ENCODE measurements around the gene WASF3.

Gene WASF3

GRCh38 chr13:26658448-26659385 lies 101.2 kb downstream of the WASF3 start:
- H4K20me1 ChIP-seq (ENCODE audit: insufficient read depth, low read length), result no peaks in the 10 kb centered on the region
- H2AFZ ChIP-seq (ENCODE audit: low read depth, low read length), result no peak overlapping the region
- H3K4me3 ChIP-seq (ENCODE audit: low read length), result no peak overlapping the region
- H3K27ac ChIP-seq (ENCODE audit: low read length), result no peak overlapping the region
- H3K9ac ChIP-seq (ENCODE audit: low read length), result no peak overlapping the region
- no peaks in the 10 kb centered on the region for H3K9me3 ChIP-seq (ENCODE audit: insufficient read depth, low read length)
- H3K36me3 ChIP-seq (replicated peaks; ENCODE audit: low read depth, low read length), result no peaks in the 10 kb centered on the region
- peaks cover 29% of the 10 kb centered on the region; the same call in 1 of the 2 replicates for H3K27me3 ChIP-seq (ENCODE audit: low read depth, low read length)
- no peak for TF ChIP-seq EZH2phosphoT487 (IDR thresholded peaks at IDR 0.05; ENCODE audit: low read depth)
- no peak for TF ChIP-seq CTCF (IDR thresholded peaks at IDR 0.05; ENCODE audit: low read depth, low read length)
- peaks cover 6% of the 10 kb centered on the region; the same call in 1 of the 2 replicates for H3K4me1 ChIP-seq (ENCODE audit: low read length)
- H3K4me2 ChIP-seq (ENCODE audit: low read length), result no peak overlapping the region
- no peaks in the 10 kb centered on the region for H3K79me2 ChIP-seq (ENCODE audit: low read length)

- H3K9ac ChIP-seq (ENCODE audit: low read length), result no peak overlapping the region
- H3K4me3 ChIP-seq (ENCODE audit: low read length), result no peak overlapping the region
- TF ChIP-seq CTCF (IDR thresholded peaks at IDR 0.05; ENCODE audit: low read depth, low read length) (no peak), EZH2phosphoT487 (IDR thresholded peaks at IDR 0.05; ENCODE audit: low read depth) (no peak)
- no peaks in the 10 kb centered on the region for H3K9me3 ChIP-seq (ENCODE audit: insufficient read depth, low read length)
- H3K4me2 ChIP-seq (ENCODE audit: low read length), result no peak overlapping the region
- H3K4me1 ChIP-seq (ENCODE audit: low read length), result peaks cover 6% of the 10 kb centered on the region; the same call in 1 of the 2 replicates
- H3K27ac ChIP-seq (ENCODE audit: low read length), result no peak overlapping the region
- H4K20me1 ChIP-seq (ENCODE audit: insufficient read depth, low read length), result no peaks in the 10 kb centered on the region
- H2AFZ ChIP-seq (ENCODE audit: low read depth, low read length), result no peak overlapping the region
- peaks cover 22% of the 10 kb centered on the region; the same call in 1 of the 2 replicates for H3K27me3 ChIP-seq (ENCODE audit: low read depth, low read length)
- H3K36me3 ChIP-seq (replicated peaks; ENCODE audit: low read depth, low read length), result no peaks in the 10 kb centered on the region
- H3K79me2 ChIP-seq (ENCODE audit: low read length), result no peaks in the 10 kb centered on the region
Measured at GRCh38 chr13:26660185-26660584, 102.7 kb downstream of the WASF3 start.

- Histone ChIP-seq H3K9ac (ENCODE audit: low read length) (no peak overlapping the region), H3K4me1 (ENCODE audit: low read length) (peaks cover 6% of the 10 kb centered on the region; the same call in 1 of the 2 replicates), H3K4me2 (ENCODE audit: low read length) (no peak overlapping the region), H3K27me3 (ENCODE audit: low read depth, low read length) (peaks cover 17% of the 10 kb centered on the region; the same call in 1 of the 2 replicates), H3K79me2 (ENCODE audit: low read length) (no peaks in the 10 kb centered on the region), H2AFZ (ENCODE audit: low read depth, low read length) (no peak overlapping the region), H3K9me3 (ENCODE audit: insufficient read depth, low read length) (no peaks in the 10 kb centered on the region), H3K4me3 (ENCODE audit: low read length) (no peak overlapping the region), H4K20me1 (ENCODE audit: insufficient read depth, low read length) (no peaks in the 10 kb centered on the region), H3K27ac (ENCODE audit: low read length) (no peak overlapping the region), H3K36me3 (replicated peaks; ENCODE audit: low read depth, low read length) (no peaks in the 10 kb centered on the region)
- TF ChIP-seq EZH2phosphoT487 (IDR thresholded peaks at IDR 0.05; ENCODE audit: low read depth) (no peak), CTCF (IDR thresholded peaks at IDR 0.05; ENCODE audit: low read depth, low read length) (no peak)
Measured at GRCh38 chr13:26660766-26661165, 103.3 kb downstream of the WASF3 start.

GRCh38 chr13:26663791-26664190 lies 106.3 kb downstream of the WASF3 start:
- H3K4me2 ChIP-seq (ENCODE audit: low read length), result no peak overlapping the region
- H3K27me3 ChIP-seq (ENCODE audit: low read depth, low read length), result 0 out of 2 replicates have a peak, but pooled peaks cover 15% of the 10 kb centered on the region
- H3K27ac ChIP-seq (ENCODE audit: low read length), result no peak overlapping the region
- H3K9ac ChIP-seq (ENCODE audit: low read length), result no peak overlapping the region
- H2AFZ ChIP-seq (ENCODE audit: low read depth, low read length), result no peak overlapping the region
- H3K79me2 ChIP-seq (ENCODE audit: low read length), result no peaks in the 10 kb centered on the region
- no peak overlapping the region for H3K4me3 ChIP-seq (ENCODE audit: low read length)
- H4K20me1 ChIP-seq (ENCODE audit: insufficient read depth, low read length), result no peaks in the 10 kb centered on the region
- no peaks in the 10 kb centered on the region for H3K36me3 ChIP-seq (replicated peaks; ENCODE audit: low read depth, low read length)
- TF ChIP-seq CTCF (IDR thresholded peaks at IDR 0.05; ENCODE audit: low read depth, low read length) (no peak), EZH2phosphoT487 (IDR thresholded peaks at IDR 0.05; ENCODE audit: low read depth) (no peak)
- no peaks in the 10 kb centered on the region for H3K9me3 ChIP-seq (ENCODE audit: insufficient read depth, low read length)
- H3K4me1 ChIP-seq (ENCODE audit: low read length), result peaks cover 6% of the 10 kb centered on the region; the same call in 1 of the 2 replicates
